Measurements from ENCODE around the gene CST3.

DNA sequence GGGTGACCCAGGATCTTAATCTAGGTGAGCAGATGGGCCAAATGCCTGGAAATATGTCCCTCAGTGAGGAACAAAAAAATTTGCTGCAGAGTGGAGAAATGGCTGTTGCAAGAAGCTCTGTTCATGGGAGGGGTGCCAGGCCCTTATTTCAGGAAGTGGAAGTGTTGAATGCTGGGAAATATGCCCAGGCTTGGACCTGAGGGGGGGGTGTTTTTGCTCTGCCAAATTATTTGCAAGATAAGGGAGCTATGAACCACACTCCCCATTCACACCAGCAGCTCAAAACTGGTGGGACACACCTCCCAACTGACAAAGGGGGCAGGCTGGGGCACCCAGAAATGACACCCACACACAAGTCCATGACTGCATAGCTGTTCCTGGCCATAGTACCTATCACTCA is 42.4 kb upstream of the CST3 start:
- no peak for TF ChIP-seq SIN3A (IDR thresholded peaks at IDR 0.05; ENCODE audit: borderline replicate concordance, insufficient read depth, low read length)
- TF ChIP-seq POLR2AphosphoS5 (IDR thresholded peaks at IDR 0.05; ENCODE audit: low read depth, low read length), result no peak
- TF ChIP-seq REST (IDR thresholded peaks at IDR 0.05; ENCODE audit: insufficient read depth in 1 of 2, low read depth in 2 of 2, low read length in 2 of 2), result no peak
- TF ChIP-seq TAF1 (IDR thresholded peaks at IDR 0.05; ENCODE audit: borderline replicate concordance, insufficient read depth, low read length), result no peak

Measured in PFSK-1 (cell line).